Measurements from ENCODE around the gene HMCN2. TPM values are rescaled to one million over a fixed set of nuclear protein-coding genes. Genes with fewer than 3 reads are reported as not detected.

The HMCN2 gene
- total and polyA plus RNA-seq, 2 donors (not counting 3 experiments of a cell fraction or from before 2014, with no cell fraction given): 0.04 to 0.24 TPM

- no peaks in the 10 kb centered on the region for H3K79me2 ChIP-seq (ENCODE audit: control insufficient read depth, insufficient read depth, low read length)
- H3K9me1 ChIP-seq (replicated peaks; ENCODE audit: control insufficient read depth, extremely low read depth, insufficient read depth, low read length): no peaks in the 10 kb centered on the region
- no peaks in the 10 kb centered on the region for H3K36me3 ChIP-seq (ENCODE audit: control insufficient read depth in 2 of 2, extremely low read depth in 1 of 2, insufficient read depth in 2 of 2, low read length in 2 of 2)
- no peak overlapping the region for H3K4me2 ChIP-seq (ENCODE audit: insufficient read depth, low read length)
- BruUV-seq (replicated peaks): no TSS peak
- H4K20me1 ChIP-seq (replicated peaks; ENCODE audit: control insufficient read depth, extremely low read depth, insufficient read depth, low read length): no peaks in the 10 kb centered on the region
- no peak overlapping the region for H3K27ac ChIP-seq (ENCODE audit: insufficient read depth, low read depth, low read length)
- intact Hi-C loops (cut with micrococcal nuclease): no loop called here
- dilution Hi-C loops (cut with MboI; ENCODE audit: extremely low pct_ligation_motif_present, low sequenced_read_pairs): no loop called here
- H3K27me3 ChIP-seq (ENCODE audit: control insufficient read depth in 2 of 2, insufficient read depth in 2 of 2, low read length in 2 of 2): no peaks in the 10 kb centered on the region
- DNase-seq (ENCODE audit: low read depth, low spot score) (no peak), FAIRE-seq (no peak)
- no peak overlapping the region for H3K9ac ChIP-seq (replicated peaks; ENCODE audit: extremely low read depth, insufficient read depth, low read length)
- ChIA-PET POLR2A (interaction anchor here (1.0 kb wide), 1 partner anchor 8 kb away, joined by 6 read pairs; no protein-coding TSS in a partner anchor), CTCF (no interaction called here)
- H3K9me3 ChIP-seq (replicated peaks; ENCODE audit: control insufficient read depth, insufficient read depth, low read length): no peaks in the 10 kb centered on the region
- H3K4me3 ChIP-seq (replicated peaks in 1 of 3; ENCODE audit: insufficient read depth in 1 of 3, low read depth in 1 of 3, low read length in 3 of 3): no peak overlapping the region
- H2AFZ ChIP-seq (ENCODE audit: low read depth, low read length): no peak overlapping the region
- TF ChIP-seq POLR2A (IDR thresholded peaks at IDR 0.05; ENCODE audit: low read depth, low read length) (no peak), MAX (IDR thresholded peaks at IDR 0.05; ENCODE audit: insufficient read depth, insufficient read length) (no peak)
- H3K4me1 ChIP-seq (ENCODE audit: control insufficient read depth, extremely low read depth, insufficient read depth, low read length): no peaks in the 10 kb centered on the region
Observed at GRCh38 chr9:130396581-130396980, 131.0 kb downstream of the HMCN2 start.

- H3K4me1 ChIP-seq (ENCODE audit: control insufficient read depth, extremely low read depth, insufficient read depth, low read length): no peaks in the 10 kb centered on the region
- DNase-seq (ENCODE audit: low read depth, low spot score) (no peak), FAIRE-seq (no peak)
- TF ChIP-seq MYC (IDR thresholded peaks at IDR 0.05; ENCODE audit: low read depth, low read length) (no peak), GATA2 (IDR thresholded peaks at IDR 0.05; ENCODE audit: insufficient read depth, insufficient read length, low read depth, low read length) (no peak), POLR2A (IDR thresholded peaks at IDR 0.05; ENCODE audit: low read depth, low read length) (no peak), POLR2AphosphoS5 (IDR thresholded peaks at IDR 0.05; ENCODE audit: insufficient read depth, low read depth, low read length) (no peak), MAX (IDR thresholded peaks at IDR 0.05; ENCODE audit: insufficient read depth, insufficient read length) (no peak), FOS (IDR thresholded peaks at IDR 0.05; ENCODE audit: borderline replicate concordance, insufficient read depth, low read length) (no peak), EZH2 (IDR thresholded peaks at IDR 0.05; ENCODE audit: borderline replicate concordance, low read depth, low read length, severe bottlenecking) (no peak), JUN (IDR thresholded peaks at IDR 0.05; ENCODE audit: borderline replicate concordance, insufficient read depth, insufficient read length, low read depth) (no peak), CTCF (IDR thresholded peaks at IDR 0.05; ENCODE audit: extremely low read depth in 1 of 2, insufficient read depth in 1 of 2, low read depth in 1 of 2, low read length in 2 of 2) (no peak)
- CTCF ChIA-PET: interaction anchor here (1.0 kb wide), 1 partner anchor 13 kb away, joined by 3 read pairs; no protein-coding TSS in a partner anchor
- dilution Hi-C loops (cut with MboI; ENCODE audit: extremely low pct_ligation_motif_present, low sequenced_read_pairs) (no loop called here), intact Hi-C loops (cut with micrococcal nuclease) (no loop called here)
- H2AFZ ChIP-seq (ENCODE audit: low read depth, low read length): no peak overlapping the region
- POLR2A ChIA-PET: no interaction called here
- no peaks in the 10 kb centered on the region for H3K9me1 ChIP-seq (replicated peaks; ENCODE audit: control insufficient read depth, extremely low read depth, insufficient read depth, low read length)
- no peaks in the 10 kb centered on the region for H3K27me3 ChIP-seq (ENCODE audit: control insufficient read depth in 2 of 2, insufficient read depth in 2 of 2, low read length in 2 of 2)
- no peak overlapping the region for H3K4me2 ChIP-seq (ENCODE audit: insufficient read depth, low read length)
- no TSS peak for BruUV-seq (replicated peaks)
- no peak overlapping the region for H3K27ac ChIP-seq (ENCODE audit: insufficient read depth, low read depth, low read length)
- no peaks in the 10 kb centered on the region for H4K20me1 ChIP-seq (replicated peaks; ENCODE audit: control insufficient read depth, extremely low read depth, insufficient read depth, low read length)
- no peaks in the 10 kb centered on the region for H3K9me3 ChIP-seq (replicated peaks; ENCODE audit: control insufficient read depth, insufficient read depth, low read length)
- H3K36me3 ChIP-seq (ENCODE audit: control insufficient read depth in 2 of 2, extremely low read depth in 1 of 2, insufficient read depth in 2 of 2, low read length in 2 of 2): no peaks in the 10 kb centered on the region
- no peaks in the 10 kb centered on the region for H3K79me2 ChIP-seq (ENCODE audit: control insufficient read depth, insufficient read depth, low read length)
- H3K4me3 ChIP-seq (replicated peaks in 1 of 3; ENCODE audit: insufficient read depth in 1 of 3, low read depth in 1 of 3, low read length in 3 of 3): no peak overlapping the region
- no peak overlapping the region for H3K9ac ChIP-seq (replicated peaks; ENCODE audit: extremely low read depth, insufficient read depth, low read length)
Observed at GRCh38 chr9:130398487-130399240, 133.1 kb downstream of the HMCN2 start.
